ENCODE measurements around the gene MLPH. TPM values are rescaled to one million over a fixed set of nuclear protein-coding genes. Genes with fewer than 3 reads are reported as not detected.

MLPH gene
- total RNA-seq, 2 experiments from 2014 or later, result 0.39 TPM; not detected in 1

DNA sequence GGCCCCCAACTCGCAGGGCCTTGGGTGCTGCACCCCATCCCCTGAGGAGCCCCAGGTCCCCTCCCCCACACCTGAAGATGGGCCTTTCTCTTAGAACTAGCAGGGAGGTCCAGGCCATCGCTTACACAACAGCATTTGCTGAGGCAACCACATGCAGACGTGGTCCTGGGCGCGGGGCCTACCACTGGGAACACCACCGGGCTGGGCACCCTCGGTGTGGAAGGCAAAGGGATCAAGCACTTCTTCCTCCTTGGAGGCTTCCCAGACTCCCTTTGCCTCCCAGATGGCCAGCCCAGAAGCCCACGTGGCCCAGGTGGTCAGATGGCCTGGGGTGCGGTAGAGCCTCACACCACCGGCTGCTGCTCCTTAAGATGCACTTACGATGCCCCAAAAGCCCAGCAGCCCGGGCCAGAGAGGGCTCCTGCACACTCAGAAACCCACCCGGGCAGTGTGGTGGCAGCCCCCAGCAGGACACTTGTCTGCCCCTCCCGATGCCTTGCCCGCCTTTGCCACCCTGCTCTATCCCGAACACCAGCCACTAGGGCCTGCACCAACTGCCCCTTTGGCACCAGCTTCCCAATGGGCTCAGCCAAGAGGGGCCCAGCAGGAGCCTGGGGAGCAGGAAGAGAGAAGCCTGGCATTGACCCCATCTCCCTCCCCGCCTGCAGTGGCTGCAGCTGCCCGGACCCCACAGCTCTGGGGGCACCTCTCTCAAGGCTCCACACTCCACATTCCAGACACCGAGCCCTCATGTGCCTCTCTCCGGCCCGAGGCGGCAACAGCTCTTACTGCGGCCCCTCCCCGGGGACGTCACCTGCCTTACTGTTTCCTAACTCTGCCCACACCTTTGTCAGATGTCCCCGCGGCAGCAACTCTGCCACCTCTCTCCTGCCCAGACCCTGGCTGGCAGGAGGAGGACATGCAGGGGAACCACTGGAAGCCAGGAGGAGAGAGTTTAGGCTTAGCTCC, 13.9 kb upstream of the MLPH start:
- ATAC-seq (ENCODE audit: poor library complexity) (no peak), DNase-seq (no peak)
- H3K9me3 ChIP-seq (ENCODE audit: control insufficient read depth in 1 of 2, insufficient read depth in 1 of 2, low read length in 2 of 2), result no peaks in the 10 kb centered on the region
- POLR2A ChIA-PET, result interaction anchor here (0.9 to 4.1 kb wide), 4 partner anchors 32 to 388 kb away, joined by 3 to 59 read pairs (median 16); partner anchors contain the start of gene COPS8
- H3K4me1 Mint-ChIP-seq (ENCODE audit: low read depth), result peaks cover 32% of the 10 kb centered on the region
- peaks cover 20% of the 10 kb centered on the region for H3K4me1 ChIP-seq (ENCODE audit: insufficient read depth, low read length)
- peaks cover 0 to 5% of the 10 kb centered on the region in 2 experiments for H3K27me3 ChIP-seq (ENCODE audit: control insufficient read depth in 1 of 2, insufficient read depth in 2 of 2, low read length in 2 of 2)
- H3K27ac ChIP-seq (ENCODE audit: low read depth in 1 of 2, low read length in 2 of 2), result no peak overlapping the region
- H3K4me3 Mint-ChIP-seq, result peak overlapping the region; percentile 93
- H3K27me3 Mint-ChIP-seq, result peaks cover 10% of the 10 kb centered on the region
- H3K36me3 Mint-ChIP-seq (ENCODE audit: low read depth), result no peaks in the 10 kb centered on the region
- no peak overlapping the region for H3K4me3 ChIP-seq (ENCODE audit: low read length)
- no peaks in the 10 kb centered on the region for H3K9me3 Mint-ChIP-seq
- TF ChIP-seq CTCF (IDR thresholded peaks at IDR 0.05), result no peak
- no peak overlapping the region for H3K27ac Mint-ChIP-seq
- H3K36me3 ChIP-seq (ENCODE audit: insufficient read depth, low read length), result no peaks in the 10 kb centered on the region
- intact Hi-C loops (cut with DNase I, micrococcal nuclease), result loop anchor here in 1 of 2 experiments (10.0 kb wide), 1 partner anchor 388 kb away; the partner anchor contains the start of gene COPS8
- CTCF ChIA-PET, result interaction anchor here (5.9 kb wide), 1 partner anchor 52 kb away, joined by 127 read pairs; no protein-coding TSS in a partner anchor

DNA sequence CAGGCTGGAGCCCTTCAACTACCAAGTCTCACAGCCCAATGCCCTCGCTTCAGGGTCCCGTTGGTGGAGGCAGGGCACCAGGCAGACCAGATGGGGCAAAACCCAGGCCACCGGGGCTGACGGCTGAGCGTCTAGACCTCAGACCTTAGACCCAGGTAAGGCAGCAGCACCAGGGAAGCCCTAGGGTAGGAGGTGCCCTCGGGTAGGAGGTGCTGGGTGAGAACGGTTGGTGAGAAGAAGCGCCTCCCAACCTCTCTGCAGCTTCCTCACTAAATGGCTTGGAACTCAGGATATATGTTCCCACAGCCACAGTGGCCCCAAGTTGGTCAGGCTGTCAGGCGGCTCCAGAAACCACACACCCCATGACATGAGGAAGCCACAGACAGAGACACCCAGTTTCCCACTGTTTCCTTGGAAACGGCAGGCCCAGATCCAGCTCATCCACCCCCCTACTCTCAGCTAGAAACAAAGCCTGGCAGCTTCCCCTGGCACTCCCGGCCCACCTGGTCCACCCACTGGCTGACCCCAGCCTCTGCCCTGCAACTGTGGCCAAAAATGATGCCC, 13.1 kb upstream of the MLPH start:
- Histone ChIP-seq H3K4me3 (ENCODE audit: low read length) (no peak overlapping the region), H3K36me3 (ENCODE audit: insufficient read depth, low read length) (no peaks in the 10 kb centered on the region), H3K27ac (ENCODE audit: low read depth in 1 of 2, low read length in 2 of 2) (no peak overlapping the region), H3K4me1 (ENCODE audit: insufficient read depth, low read length) (peaks cover 20% of the 10 kb centered on the region), H3K27me3 (ENCODE audit: control insufficient read depth in 1 of 2, insufficient read depth in 2 of 2, low read length in 2 of 2) (peaks cover 0 to 5% of the 10 kb centered on the region in 2 experiments), H3K9me3 (ENCODE audit: control insufficient read depth in 1 of 2, insufficient read depth in 1 of 2, low read length in 2 of 2) (no peaks in the 10 kb centered on the region)
- peaks cover 32% of the 10 kb centered on the region for H3K4me1 Mint-ChIP-seq (ENCODE audit: low read depth)
- no peaks in the 10 kb centered on the region for H3K36me3 Mint-ChIP-seq (ENCODE audit: low read depth)
- TF ChIP-seq CTCF (IDR thresholded peaks at IDR 0.05), result no peak
- intact Hi-C loops (cut with DNase I, micrococcal nuclease), result loop anchor here in 1 of 2 experiments (10.0 kb wide), 1 partner anchor 389 kb away; the partner anchor contains the start of gene COPS8
- H3K27me3 Mint-ChIP-seq, result peaks cover 13% of the 10 kb centered on the region
- CTCF ChIA-PET, result interaction anchor here (0.7 to 5.9 kb wide), 2 partner anchors 39 to 52 kb away, joined by 3 to 127 read pairs; no protein-coding TSS in a partner anchor
- POLR2A ChIA-PET, result interaction anchor here (0.9 to 4.1 kb wide), 4 partner anchors 33 to 389 kb away, joined by 3 to 59 read pairs (median 16); partner anchors contain the start of gene COPS8
- ATAC-seq (ENCODE audit: poor library complexity) (no peak), DNase-seq (peak in 2 of 14 experiments; percentile 19 to 32)
- H3K27ac Mint-ChIP-seq, result peak overlapping the region; percentile 47
- no peaks in the 10 kb centered on the region for H3K9me3 Mint-ChIP-seq
- H3K4me3 Mint-ChIP-seq, result peak overlapping the region; percentile 93

- POLR2A ChIA-PET, result interaction anchor here (0.9 to 4.1 kb wide), 4 partner anchors 33 to 389 kb away, joined by 3 to 59 read pairs (median 16); partner anchors contain the start of gene COPS8
- peak overlapping the region; percentile 93 for H3K4me3 Mint-ChIP-seq
- intact Hi-C loops (cut with DNase I, micrococcal nuclease), result loop anchor here in 1 of 2 experiments (10.0 kb wide), 1 partner anchor 390 kb away; the partner anchor contains the start of gene COPS8
Observed at GRCh38 chr2:237474442-237474911, 12.6 kb upstream of the MLPH start.

More at GRCh38 chr2:237474442-237474911, 12.6 kb upstream of the MLPH start:
- H3K9me3 ChIP-seq (ENCODE audit: control insufficient read depth in 1 of 2, insufficient read depth in 1 of 2, low read length in 2 of 2), result no peaks in the 10 kb centered on the region
- H3K27me3 ChIP-seq (ENCODE audit: control insufficient read depth in 1 of 2, insufficient read depth in 2 of 2, low read length in 2 of 2), result peaks cover 0 to 5% of the 10 kb centered on the region in 2 experiments
- no peak overlapping the region for H3K27ac ChIP-seq (ENCODE audit: low read depth in 1 of 2, low read length in 2 of 2)
- H3K4me1 Mint-ChIP-seq (ENCODE audit: low read depth), result peaks cover 32% of the 10 kb centered on the region
- peak overlapping the region; percentile 67 for H3K4me3 ChIP-seq (ENCODE audit: low read length)
- peaks cover 15% of the 10 kb centered on the region for H3K27me3 Mint-ChIP-seq
- ATAC-seq (ENCODE audit: poor library complexity), result no peak
- H3K4me1 ChIP-seq (ENCODE audit: insufficient read depth, low read length), result peaks cover 20% of the 10 kb centered on the region
- no peaks in the 10 kb centered on the region for H3K36me3 ChIP-seq (ENCODE audit: insufficient read depth, low read length)
- H3K9me3 Mint-ChIP-seq, result no peaks in the 10 kb centered on the region
- CTCF ChIA-PET, result interaction anchor here (0.7 to 5.9 kb wide), 2 partner anchors 39 to 53 kb away, joined by 3 to 127 read pairs; no protein-coding TSS in a partner anchor
- no peaks in the 10 kb centered on the region for H3K36me3 Mint-ChIP-seq (ENCODE audit: low read depth)
- peak overlapping the region; percentile 82 for H3K27ac Mint-ChIP-seq
- TF ChIP-seq CTCF (IDR thresholded peaks at IDR 0.05), result no peak
- DNase-seq, result no peak
